Mucosa of gallbladder (tissue), 1 donor: ENCODE measurements around the gene CFAP54. TPM values are rescaled to one million over a fixed set of nuclear protein-coding genes. Genes with fewer than 3 reads are reported as not detected.
"Not testable (repeated sequence)": the region's sequence is repeated elsewhere in the genome, so short reads cannot be mapped to it uniquely, and the experiment has no call there.

Source experiments
- DNase-seq: peaks from one replicate; pipeline ENCODE4 v3.0.0-alpha.2; 2020; ENCODE audit warnings: low spot score
- total RNA-seq: library from RNA; stranded (reverse); gene quantifications from one replicate; pipeline ENCODE4 v1.2.1, GENCODE V29; 2021
- donor health status: DM: no; HTN: no; CAD: no.

Gene CFAP54
- total RNA-seq, 1 donor from 2014 or later: 0.86 TPM

- DNase-seq: peak; percentile 75
Measured at GRCh38 chr12:96516472-96517430, 27.4 kb downstream of the CFAP54 start.

- DNase-seq: no peak
Measured at GRCh38 chr12:96520767-96521166, 31.4 kb downstream of the CFAP54 start.

- no peak for DNase-seq
Measured at GRCh38 chr12:96521895-96522682, 32.7 kb downstream of the CFAP54 start.

- no peak for DNase-seq
Measured at GRCh38 chr12:96522690-96523089, 33.3 kb downstream of the CFAP54 start.

- no peak for DNase-seq
Measured at GRCh38 chr12:96526110-96526509, 36.7 kb downstream of the CFAP54 start.

GRCh38 chr12:96529912-96530311 is 40.5 kb downstream of the CFAP54 start:
- DNase-seq: no peak

- DNase-seq: no peak
Measured at GRCh38 chr12:96534339-96534738, 45.0 kb downstream of the CFAP54 start.

GRCh38 chr12:96548384-96548783 is 59.0 kb downstream of the CFAP54 start:
- DNase-seq: no peak

GRCh38 chr12:96549341-96549740 is 60.0 kb downstream of the CFAP54 start:
- DNase-seq: no peak

- DNase-seq: no peak
Measured at GRCh38 chr12:96570579-96570978, 81.2 kb downstream of the CFAP54 start.

GRCh38 chr12:96571101-96571862 is 81.9 kb downstream of the CFAP54 start:
- DNase-seq: no peak

GRCh38 chr12:96578526-96579125 is 89.2 kb downstream of the CFAP54 start:
- DNase-seq: no peak

GRCh38 chr12:96585977-96586376 is 96.6 kb downstream of the CFAP54 start:
- no peak for DNase-seq

- no peak for DNase-seq
Measured at GRCh38 chr12:96587691-96588090, 98.3 kb downstream of the CFAP54 start.

GRCh38 chr12:96590970-96591369 is 101.6 kb downstream of the CFAP54 start:
- DNase-seq: no peak

- DNase-seq: not testable (repeated sequence)
Measured at GRCh38 chr12:96604374-96604773, 115.0 kb downstream of the CFAP54 start.

- DNase-seq: no peak
Measured at GRCh38 chr12:96605684-96606083, 116.3 kb downstream of the CFAP54 start.

- no peak for DNase-seq
Measured at GRCh38 chr12:96606134-96606533, 116.8 kb downstream of the CFAP54 start.

GRCh38 chr12:96606644-96607043 is 117.3 kb downstream of the CFAP54 start:
- DNase-seq: no peak

- DNase-seq: no peak
Measured at GRCh38 chr12:96617178-96617577, 127.8 kb downstream of the CFAP54 start.

- DNase-seq: no peak
Measured at GRCh38 chr12:96623155-96623554, 133.8 kb downstream of the CFAP54 start.
